Astrocyte of the cerebellum (primary cell): Measurements from ENCODE around the gene DGKQ.

Experiments
- DNase-seq: peaks from one replicate; pipeline ENCODE4 v3.0.0-alpha.2; 2011; ENCODE audit warnings: low read depth
- H3K4me3 ChIP-seq: 2 replicates; pipeline ENCODE4 v1.5.1; 2011; ENCODE audit warnings: mild to moderate bottlenecking, low read depth, low read length, moderate library complexity
- in situ Hi-C: cut with HindIII; loops from 2 replicates; pipeline ENCODE4 v1.10.0; 2017; ENCODE audit warnings: low sequenced_read_pairs
- TF ChIP-seq, protein P1 (sequence below): IDR thresholded peaks from 2 replicates; pipeline ENCODE4 v1.5.1; 2012; ENCODE audit warnings: low read length, low read depth, moderate library complexity, mild to moderate bottlenecking; ENCODE audit errors: missing control alignments

The DGKQ gene

DNA sequence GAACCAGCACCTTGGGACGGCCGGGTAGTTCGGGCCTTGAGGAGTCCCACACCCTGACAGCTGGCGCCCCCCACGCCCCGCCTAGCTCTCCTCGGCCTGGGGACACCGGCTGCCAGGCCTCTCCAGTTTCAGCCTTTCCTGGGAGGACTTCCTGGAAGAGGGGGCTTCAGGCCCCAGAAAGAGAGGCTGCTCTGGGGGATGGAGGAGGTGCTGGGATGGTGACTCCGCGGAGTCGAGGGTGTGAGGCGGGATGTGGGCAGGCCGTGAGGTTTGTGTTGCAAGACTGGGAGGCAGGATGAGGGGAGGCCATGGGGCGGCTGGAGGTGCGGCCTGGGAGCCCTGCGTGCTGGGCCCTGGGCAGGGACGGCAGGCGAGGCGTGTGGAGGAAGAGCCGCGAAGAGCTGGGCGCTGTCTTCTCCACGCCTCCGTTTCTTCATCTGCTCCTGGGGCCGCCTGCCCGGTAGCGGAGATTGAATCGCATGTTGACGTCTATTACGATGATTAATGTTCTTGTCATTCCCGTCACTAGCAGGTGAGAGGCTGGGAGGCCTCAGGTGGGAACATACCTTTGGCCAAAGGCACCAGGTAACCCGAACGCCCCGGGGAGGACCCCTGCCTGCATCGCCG, 37.1 kb upstream of the DGKQ start:
- no peak for DNase-seq
- in situ Hi-C loops, result no loop called here
- peak overlapping the region; percentile 39 for H3K4me3 ChIP-seq
- TF ChIP-seq, protein P1, sequence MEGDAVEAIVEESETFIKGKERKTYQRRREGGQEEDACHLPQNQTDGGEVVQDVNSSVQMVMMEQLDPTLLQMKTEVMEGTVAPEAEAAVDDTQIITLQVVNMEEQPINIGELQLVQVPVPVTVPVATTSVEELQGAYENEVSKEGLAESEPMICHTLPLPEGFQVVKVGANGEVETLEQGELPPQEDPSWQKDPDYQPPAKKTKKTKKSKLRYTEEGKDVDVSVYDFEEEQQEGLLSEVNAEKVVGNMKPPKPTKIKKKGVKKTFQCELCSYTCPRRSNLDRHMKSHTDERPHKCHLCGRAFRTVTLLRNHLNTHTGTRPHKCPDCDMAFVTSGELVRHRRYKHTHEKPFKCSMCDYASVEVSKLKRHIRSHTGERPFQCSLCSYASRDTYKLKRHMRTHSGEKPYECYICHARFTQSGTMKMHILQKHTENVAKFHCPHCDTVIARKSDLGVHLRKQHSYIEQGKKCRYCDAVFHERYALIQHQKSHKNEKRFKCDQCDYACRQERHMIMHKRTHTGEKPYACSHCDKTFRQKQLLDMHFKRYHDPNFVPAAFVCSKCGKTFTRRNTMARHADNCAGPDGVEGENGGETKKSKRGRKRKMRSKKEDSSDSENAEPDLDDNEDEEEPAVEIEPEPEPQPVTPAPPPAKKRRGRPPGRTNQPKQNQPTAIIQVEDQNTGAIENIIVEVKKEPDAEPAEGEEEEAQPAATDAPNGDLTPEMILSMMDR, result no peak

DNA sequence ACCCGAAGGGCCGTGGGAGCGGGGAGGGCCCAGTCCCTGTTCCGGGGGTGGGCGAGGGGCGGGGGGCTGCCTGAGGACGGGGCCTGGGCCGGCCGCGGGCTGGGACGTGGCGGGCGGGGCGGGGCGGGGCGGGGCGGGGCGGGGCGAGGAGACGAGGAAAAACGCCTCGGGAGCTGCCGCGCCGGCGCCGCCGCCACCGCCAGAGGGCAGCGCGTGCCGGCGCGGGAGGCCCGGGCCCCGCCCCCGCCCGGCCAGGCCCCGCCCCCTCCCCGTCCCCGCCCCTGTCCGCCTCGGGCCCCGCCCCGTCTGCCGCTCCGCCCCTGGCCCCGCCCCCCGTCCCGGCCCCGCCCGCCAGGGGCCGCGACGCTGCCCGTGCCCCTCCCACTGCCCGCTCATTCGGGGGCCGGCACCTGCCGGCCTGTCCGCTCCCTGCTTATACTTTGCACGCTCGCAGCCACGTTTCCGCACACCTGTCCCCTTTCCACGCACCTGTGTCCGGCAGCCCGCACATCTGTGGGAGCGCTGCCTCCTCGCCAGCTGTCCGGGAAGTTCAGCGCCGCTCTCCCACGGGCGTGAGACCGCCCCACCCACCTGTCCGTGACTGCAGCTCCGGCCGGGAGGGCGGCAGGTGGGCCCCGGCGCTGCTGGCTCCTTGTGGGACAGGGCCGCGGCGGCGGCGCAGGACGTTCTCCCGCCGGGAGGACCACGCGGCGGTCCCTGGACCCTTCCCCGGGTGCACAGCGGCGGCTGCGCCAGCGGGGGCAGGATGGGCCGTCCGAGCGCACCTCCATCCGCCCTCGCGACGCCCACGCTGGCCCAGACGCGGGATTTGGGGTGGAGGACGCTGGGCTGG, 36.4 kb upstream of the DGKQ start:
- H3K4me3 ChIP-seq, result peak overlapping the region; percentile 51
- TF ChIP-seq, protein P1, result peak; percentile 13
- in situ Hi-C loops, result no loop called here
- no peak for DNase-seq

DNA sequence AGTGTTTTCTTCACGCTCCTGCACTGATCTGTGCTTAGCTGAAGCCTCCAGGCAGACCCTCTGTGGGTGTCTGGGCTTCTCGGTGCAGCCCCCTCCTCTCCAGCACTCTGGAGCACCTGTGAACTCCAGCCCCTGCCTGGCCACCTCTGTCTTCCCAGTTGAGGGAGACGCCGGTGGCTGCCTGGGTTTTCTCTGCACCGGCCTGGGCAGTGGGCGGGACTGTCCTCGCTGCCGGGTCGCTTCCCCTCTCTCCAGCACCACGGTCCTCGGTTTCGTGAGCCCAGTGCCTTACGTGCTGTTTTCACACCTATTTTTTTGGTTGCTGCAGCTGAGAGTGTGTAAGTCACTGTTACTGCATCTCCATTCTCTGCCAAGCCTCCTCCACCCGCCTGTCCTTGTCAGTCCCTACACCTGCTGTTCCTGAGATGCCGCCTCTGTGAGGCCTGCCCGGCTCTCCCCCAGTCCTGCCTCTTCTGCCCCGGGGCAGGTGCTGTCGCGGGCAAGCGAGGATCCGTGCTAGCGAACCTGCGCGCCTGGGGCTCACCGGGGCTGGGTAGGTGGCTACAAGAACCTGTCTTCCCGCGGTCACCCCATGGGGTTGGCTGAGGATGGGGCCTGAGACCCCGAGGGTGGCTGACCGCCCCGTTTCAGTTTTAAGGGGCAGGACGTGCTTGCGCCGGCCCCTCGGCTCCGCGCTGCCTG, 35.6 kb upstream of the DGKQ start:
- peak overlapping the region; percentile 51 for H3K4me3 ChIP-seq
- TF ChIP-seq, protein P1, result no peak
- DNase-seq, result no peak
- in situ Hi-C loops, result no loop called here

DNA sequence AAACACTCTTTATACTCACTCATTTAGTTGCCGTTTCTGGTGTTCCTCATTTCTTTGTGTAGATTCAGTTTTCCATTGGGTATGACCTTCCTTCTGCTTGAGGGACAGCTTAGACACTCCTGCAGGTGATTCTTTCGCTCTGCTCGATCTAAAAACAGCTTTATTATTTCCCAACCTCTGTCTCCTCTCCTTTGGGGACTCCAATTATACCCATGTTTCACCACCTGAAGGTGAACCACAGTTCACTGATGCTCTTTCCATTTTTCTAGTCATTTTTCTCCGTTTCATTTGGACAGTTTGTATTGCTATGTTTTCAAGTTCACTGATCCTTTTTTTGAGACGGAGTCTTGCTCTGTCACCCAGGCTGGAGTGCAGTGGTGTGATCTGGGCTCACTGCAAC, 33.5 kb upstream of the DGKQ start:
- in situ Hi-C loops, result no loop called here
- no peak for DNase-seq
- TF ChIP-seq, protein P1, result no peak
- no peak overlapping the region for H3K4me3 ChIP-seq

DNA sequence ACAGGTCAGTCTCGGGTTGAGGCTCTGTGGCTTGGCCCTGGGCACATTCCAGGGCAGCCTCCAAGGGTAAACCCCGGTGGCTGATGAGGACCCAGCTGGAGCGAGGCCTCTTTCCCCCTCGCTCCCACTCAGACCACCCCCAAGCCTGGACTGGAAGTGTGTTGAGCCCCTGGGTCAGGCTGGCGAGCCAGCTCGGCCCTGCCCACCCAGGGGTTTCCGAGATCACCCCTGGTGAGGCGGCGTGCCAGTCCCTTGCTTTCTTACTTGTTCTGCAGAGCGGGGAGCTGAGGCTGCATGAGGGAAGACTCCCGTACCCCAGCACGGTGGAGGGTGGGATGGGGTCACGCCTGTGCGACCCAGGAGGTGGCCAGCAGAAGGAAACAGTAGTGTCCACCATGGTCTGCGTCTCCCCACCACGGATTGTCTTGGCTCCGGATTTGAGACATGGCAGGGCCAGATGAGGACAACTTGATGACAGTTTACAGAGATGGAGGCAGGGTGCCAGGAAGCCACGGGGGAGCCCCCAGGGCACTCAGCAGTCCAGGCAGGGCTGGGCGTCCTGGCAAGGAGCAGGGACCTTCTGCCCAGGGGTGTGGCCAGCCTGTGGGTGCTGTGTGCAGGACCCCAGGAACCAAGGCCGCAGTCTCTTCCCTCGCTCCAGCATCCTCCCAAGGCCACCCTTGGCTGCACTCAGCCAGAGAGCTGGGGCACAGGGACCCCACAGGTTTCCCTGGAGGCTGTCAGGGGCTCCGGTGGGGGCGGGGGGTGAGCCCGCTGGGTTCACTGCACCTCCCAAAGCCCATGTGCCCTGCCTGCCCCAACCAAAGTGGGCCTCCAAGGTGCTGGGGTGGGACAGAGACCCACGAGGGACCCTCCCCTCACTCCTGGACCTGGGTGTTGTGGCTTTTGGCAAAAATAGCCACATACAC, 31.5 kb upstream of the DGKQ start:
- DNase-seq, result no peak
- H3K4me3 ChIP-seq, result no peak overlapping the region
- in situ Hi-C loops, result no loop called here
- TF ChIP-seq, protein P1, result no peak

DNA sequence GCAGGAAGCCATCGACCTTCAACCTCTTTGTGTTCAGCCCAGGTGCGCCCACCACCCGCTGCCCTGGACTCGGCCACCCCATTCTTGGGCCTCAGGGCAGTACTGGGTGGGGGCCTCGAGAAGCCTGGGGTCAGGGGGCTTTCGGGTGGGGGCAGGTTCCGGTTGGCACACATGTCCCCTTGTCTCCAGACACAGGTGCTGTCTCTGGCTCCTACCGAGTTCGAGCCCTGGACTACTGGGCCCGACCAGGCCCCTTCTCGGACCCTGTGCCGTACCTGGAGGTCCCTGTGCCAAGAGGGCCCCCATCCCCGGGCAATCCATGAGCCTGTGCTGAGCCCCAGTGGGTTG, 30.7 kb upstream of the DGKQ start:
- in situ Hi-C loops, result no loop called here
- TF ChIP-seq, protein P1, result no peak
- no peak overlapping the region for H3K4me3 ChIP-seq
- DNase-seq, result no peak
